Tibial nerve (tissue), 4 donors: ENCODE results near the gene NECTIN1. TPM values are rescaled to one million over a fixed set of nuclear protein-coding genes. Genes with fewer than 3 reads are reported as not detected.

ENCODE experiments used
- DNase-seq, 2 donors: peaks; one replicate each; pipeline ENCODE4 v3.0.0-alpha.2; 2019; ENCODE audit warnings: low spot score in 2 of 2
- H3K27ac ChIP-seq, 4 donors: fragments of 200-600 bp; sonication (generic) in 3 of 4; one replicate each; pipeline ENCODE4 v1.5.1; 2017 to 2019; ENCODE audit warnings: mild to moderate bottlenecking in 1 of 4
- H3K27me3 ChIP-seq, 2 donors: fragments of 200-600 bp; sonication (generic) in 1 of 2; one replicate each; pipeline versions ENCODE4 v1.5.1 to v1.6.0; 2017 to 2019
- H3K36me3 ChIP-seq, 3 donors: fragments of 200-600 bp; sonication (generic); one replicate each; pipeline ENCODE4 v1.5.1; 2018 to 2019
- H3K4me1 ChIP-seq, 4 donors: fragments of 200-600 bp; sonication (generic) in 3 of 4; one replicate each; pipeline ENCODE4 v1.5.1; 2017 to 2019
- H3K4me3 ChIP-seq, 4 donors: fragments of 200-600 bp; sonication (generic) in 3 of 4; one replicate each; pipeline ENCODE4 v1.5.1; 2017 to 2019; ENCODE audit warnings: mild to moderate bottlenecking in 1 of 4, moderate library complexity in 1 of 4
- H3K9me3 ChIP-seq, 4 donors: fragments of 200-600 bp; sonication (generic) in 3 of 4; one replicate each; pipeline ENCODE4 v1.5.1; 2017 to 2019
- EP300 ChIP-seq, 2 donors: sonication (generic); formaldehyde crosslinking; IDR thresholded peaks; one replicate each; pipeline ENCODE4 v1.6.1; 2017; ENCODE audit warnings: antibody characterized with exemption in 2 of 2, mild to moderate bottlenecking in 1 of 2
- POLR2A ChIP-seq, 2 donors: fragments of 450-650 bp; IDR thresholded peaks; one replicate each; pipeline ENCODE4 v1.6.1; 2017; ENCODE audit warnings: antibody characterized with exemption in 2 of 2, mild to moderate bottlenecking in 2 of 2, moderate library complexity in 2 of 2
- WGBS, 2 donors: methylation state at CpG; one replicate each; pipeline ENCODE4 v1.1.5; 2018; 5-methylcytosine and 5-hydroxymethylcytosine counted together
- total RNA-seq, 4 donors: library from RNA; depleted of rRNA; stranded (reverse); fragments of >200 nt; gene quantifications; one replicate each; pipeline ENCODE4 v1.1.0, GENCODE V29; 2016
- TF ChIP-seq, protein P1 (sequence below), 5 experiments: fragments of 200-600 bp in 3 of 5; fragments of 450-650 bp in 2 of 5; sonication (generic) in 3 of 5; IDR thresholded peaks; one replicate each; pipeline ENCODE4 v1.5.1; 2016 to 2019; ENCODE audit warnings: antibody characterized with exemption in 5 of 5, mild to moderate bottlenecking in 3 of 5, moderate library complexity in 2 of 5

NECTIN1 gene, protein sequence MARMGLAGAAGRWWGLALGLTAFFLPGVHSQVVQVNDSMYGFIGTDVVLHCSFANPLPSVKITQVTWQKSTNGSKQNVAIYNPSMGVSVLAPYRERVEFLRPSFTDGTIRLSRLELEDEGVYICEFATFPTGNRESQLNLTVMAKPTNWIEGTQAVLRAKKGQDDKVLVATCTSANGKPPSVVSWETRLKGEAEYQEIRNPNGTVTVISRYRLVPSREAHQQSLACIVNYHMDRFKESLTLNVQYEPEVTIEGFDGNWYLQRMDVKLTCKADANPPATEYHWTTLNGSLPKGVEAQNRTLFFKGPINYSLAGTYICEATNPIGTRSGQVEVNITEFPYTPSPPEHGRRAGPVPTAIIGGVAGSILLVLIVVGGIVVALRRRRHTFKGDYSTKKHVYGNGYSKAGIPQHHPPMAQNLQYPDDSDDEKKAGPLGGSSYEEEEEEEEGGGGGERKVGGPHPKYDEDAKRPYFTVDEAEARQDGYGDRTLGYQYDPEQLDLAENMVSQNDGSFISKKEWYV
- total RNA-seq: 10 to 100 TPM in 3 of 4 donors, 1 to 10 TPM in 1; 6.0 to 29.1 (median 14.0) TPM

DNA sequence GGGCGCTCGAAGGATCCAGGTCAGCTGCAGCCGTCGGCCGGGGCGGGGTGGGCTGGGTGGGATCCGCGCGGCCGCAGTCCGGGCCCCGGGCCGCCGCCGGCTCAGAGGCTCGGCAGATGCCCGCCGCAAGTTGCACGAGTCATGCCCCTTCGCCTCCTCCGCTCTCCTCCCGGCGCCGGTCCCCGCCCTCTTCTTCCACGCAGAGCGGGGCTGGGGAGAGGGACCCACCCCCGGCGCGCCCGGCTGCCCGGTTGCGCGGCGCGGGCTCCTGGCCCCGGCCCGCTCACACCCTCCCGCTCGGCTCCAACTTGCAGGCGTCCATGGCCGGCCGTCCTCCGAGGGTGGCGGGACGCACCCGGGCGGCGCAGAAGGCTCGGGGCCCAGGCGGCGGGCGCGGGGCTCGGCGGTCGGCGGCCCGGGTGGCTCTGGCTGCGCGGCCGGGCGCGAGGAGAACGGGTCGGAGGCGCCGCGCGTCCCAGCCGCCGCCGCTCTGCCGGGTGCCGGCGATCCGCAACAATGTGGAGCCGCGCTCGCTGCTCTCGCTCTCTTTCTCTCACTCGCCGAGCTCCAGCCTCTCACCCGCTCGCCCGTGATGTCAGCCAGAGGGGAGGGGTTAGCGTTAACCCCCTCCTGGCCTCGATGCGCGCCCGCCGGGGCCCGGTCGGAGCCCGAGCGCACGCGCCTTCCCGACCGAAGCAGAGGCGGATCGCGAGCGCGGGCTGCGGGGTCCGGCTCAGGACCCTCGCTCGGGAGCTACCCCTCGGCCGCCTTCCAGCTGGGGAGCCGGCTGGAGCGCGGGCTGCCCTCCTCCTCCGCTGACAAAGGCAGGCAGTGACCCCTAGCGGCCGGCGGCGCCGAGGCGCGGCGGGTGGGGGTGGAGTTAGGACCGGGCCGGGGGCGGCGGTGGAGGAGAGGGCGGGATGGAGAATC is at the start of gene NECTIN1:
Gene NECTIN1, minus strand, starts transcription at position 550 of the 930 bp plus-strand sequence. CDS start 647 bp downstream, outside the sequence.
- no peaks in the 10 kb centered on the region for H3K9me3 ChIP-seq
- H3K27me3 ChIP-seq: no peaks in the 10 kb centered on the region
- H3K4me1 ChIP-seq: peaks cover 0 to 39% (median 22%) of the 10 kb centered on the region in 4 donors
- no peaks in the 10 kb centered on the region for H3K36me3 ChIP-seq
- peak within 1 kb of the TSS; percentile 74 to 91 (median 86) for H3K27ac ChIP-seq
- peak within 1 kb of the TSS; percentile 63 to 86 (median 70) for H3K4me3 ChIP-seq
- peak in 1 of 2 donors; percentile 90 for TF ChIP-seq EP300 (IDR thresholded peaks at IDR 0.05)
- TF ChIP-seq, protein P1, sequence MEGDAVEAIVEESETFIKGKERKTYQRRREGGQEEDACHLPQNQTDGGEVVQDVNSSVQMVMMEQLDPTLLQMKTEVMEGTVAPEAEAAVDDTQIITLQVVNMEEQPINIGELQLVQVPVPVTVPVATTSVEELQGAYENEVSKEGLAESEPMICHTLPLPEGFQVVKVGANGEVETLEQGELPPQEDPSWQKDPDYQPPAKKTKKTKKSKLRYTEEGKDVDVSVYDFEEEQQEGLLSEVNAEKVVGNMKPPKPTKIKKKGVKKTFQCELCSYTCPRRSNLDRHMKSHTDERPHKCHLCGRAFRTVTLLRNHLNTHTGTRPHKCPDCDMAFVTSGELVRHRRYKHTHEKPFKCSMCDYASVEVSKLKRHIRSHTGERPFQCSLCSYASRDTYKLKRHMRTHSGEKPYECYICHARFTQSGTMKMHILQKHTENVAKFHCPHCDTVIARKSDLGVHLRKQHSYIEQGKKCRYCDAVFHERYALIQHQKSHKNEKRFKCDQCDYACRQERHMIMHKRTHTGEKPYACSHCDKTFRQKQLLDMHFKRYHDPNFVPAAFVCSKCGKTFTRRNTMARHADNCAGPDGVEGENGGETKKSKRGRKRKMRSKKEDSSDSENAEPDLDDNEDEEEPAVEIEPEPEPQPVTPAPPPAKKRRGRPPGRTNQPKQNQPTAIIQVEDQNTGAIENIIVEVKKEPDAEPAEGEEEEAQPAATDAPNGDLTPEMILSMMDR (IDR thresholded peaks at IDR 0.05): peak; percentile 97 to 99 (median 98)
- peak; percentile 37 to 93 for TF ChIP-seq POLR2A (IDR thresholded peaks at IDR 0.05)
- DNase-seq: peak; percentile 80 to 86
- WGBS, 2 donors: 0% methylated on average over 60 to 79 of the region's 128 CpGs

DNA sequence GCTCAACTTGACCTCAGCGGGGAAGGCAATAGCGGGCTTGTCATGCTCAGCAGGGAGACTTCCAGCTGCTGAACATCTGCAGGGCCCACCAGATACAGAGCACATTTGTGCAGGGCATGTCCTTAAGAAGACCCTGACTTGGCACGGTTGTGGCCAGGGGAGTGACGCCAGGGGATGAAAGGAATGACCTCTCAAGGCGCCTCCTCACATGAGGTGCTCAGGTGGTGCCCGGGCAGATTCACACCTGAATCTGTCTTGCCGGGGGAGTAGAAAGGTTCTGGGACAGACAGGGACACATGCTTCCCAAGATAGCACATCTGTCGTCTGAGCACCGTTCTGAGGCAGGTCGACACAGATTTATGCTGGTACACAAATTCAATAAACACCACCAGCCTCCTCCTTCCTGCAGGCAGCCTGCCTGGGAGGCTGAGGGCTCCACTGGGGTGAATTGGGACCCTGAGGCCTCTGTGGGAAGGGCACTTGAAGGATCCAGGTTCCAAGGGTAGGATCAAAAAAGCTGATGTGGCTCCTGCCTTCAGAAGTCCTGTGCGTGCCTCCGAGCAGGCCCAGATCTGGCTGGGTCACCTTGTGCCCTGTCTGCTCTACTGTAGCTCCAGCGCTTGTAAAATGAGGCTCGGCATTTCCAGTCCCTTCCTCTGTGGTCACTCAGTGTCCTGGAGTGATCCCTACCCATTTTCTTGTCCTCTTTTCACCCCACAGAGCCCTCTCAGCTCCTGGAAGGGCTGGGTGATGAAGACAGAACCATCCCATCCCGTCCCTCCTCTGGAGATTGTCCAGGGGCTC is 49.6 kb upstream of the NECTIN1 start:
- H3K4me1 ChIP-seq: peaks cover 0 to 27% (median 0%) of the 10 kb centered on the region in 4 donors
- 78 to 88% methylated on average over 14 to 15 of the region's 15 CpGs for WGBS, 2 donors
- peaks cover 0 to 9% of the 10 kb centered on the region in 2 donors for H3K27me3 ChIP-seq
- DNase-seq: no peak
- TF ChIP-seq, protein P1 (IDR thresholded peaks at IDR 0.05): no peak
- no peak for TF ChIP-seq POLR2A (IDR thresholded peaks at IDR 0.05)
- TF ChIP-seq EP300 (IDR thresholded peaks at IDR 0.05): no peak
- H3K36me3 ChIP-seq: no peaks in the 10 kb centered on the region
- peaks cover 0 to 2% (median 0%) of the 10 kb centered on the region in 4 donors for H3K9me3 ChIP-seq
- H3K4me3 ChIP-seq: no peak overlapping the region
- no peak overlapping the region for H3K27ac ChIP-seq

DNA sequence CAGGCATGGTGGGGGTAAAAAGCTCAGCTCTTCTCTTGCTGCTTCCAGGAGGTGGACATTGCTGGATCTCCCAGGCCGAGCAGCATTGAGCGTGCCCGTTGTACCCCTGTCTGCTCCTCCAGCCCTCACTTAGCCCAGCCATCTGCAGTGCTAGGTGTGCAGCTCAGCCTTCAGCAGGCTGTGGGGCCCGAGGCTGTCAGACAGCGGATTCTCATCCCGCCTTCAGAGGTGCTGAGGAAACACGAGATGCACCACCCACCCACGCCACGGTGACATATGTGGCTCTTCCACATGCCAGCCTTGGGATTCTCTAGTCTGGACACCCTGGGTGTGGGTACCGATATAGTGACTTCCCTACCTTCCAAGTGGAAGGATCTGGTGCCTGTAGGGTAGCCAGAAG is 48.9 kb upstream of the NECTIN1 start:
- no peaks in the 10 kb centered on the region for H3K9me3 ChIP-seq
- no peaks in the 10 kb centered on the region for H3K36me3 ChIP-seq
- no peak for DNase-seq
- no peak overlapping the region for H3K27ac ChIP-seq
- TF ChIP-seq, protein P1 (IDR thresholded peaks at IDR 0.05): no peak
- TF ChIP-seq EP300 (IDR thresholded peaks at IDR 0.05): no peak
- no peak for TF ChIP-seq POLR2A (IDR thresholded peaks at IDR 0.05)
- H3K4me3 ChIP-seq: no peak overlapping the region
- WGBS, 2 donors: 91 to 94% methylated on average over 7 to 10 of the region's 10 CpGs
- peaks cover 0 to 8% of the 10 kb centered on the region in 2 donors for H3K27me3 ChIP-seq
- H3K4me1 ChIP-seq: peaks cover 0 to 27% (median 0%) of the 10 kb centered on the region in 4 donors

DNA sequence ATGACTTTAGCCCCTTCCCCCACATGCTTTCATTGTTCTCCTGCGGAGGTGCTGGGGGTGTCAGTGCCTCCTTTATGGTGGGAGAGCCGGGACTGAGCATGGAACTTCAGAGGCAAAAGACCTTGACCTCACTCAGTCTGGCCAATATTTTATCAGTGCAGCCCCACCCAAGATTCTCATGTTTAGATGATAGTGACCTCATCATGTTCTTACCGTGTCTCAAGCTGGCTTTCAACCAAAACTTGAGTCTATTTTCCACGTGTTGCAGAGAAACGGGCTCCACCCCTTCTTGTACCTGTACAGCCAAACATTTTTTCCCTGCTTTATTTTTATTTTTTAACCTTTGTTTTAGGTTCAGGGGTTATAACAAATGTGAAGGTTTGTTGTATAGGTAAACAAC is 47.7 kb upstream of the NECTIN1 start:
- TF ChIP-seq POLR2A (IDR thresholded peaks at IDR 0.05) (no peak), EP300 (IDR thresholded peaks at IDR 0.05) (no peak)
- TF ChIP-seq, protein P1 (IDR thresholded peaks at IDR 0.05): no peak
- Histone ChIP-seq H3K9me3 (no peaks in the 10 kb centered on the region), H3K27ac (no peak overlapping the region), H3K36me3 (no peaks in the 10 kb centered on the region), H3K4me3 (no peak overlapping the region), H3K27me3 (no peaks in the 10 kb centered on the region), H3K4me1 (peaks cover 0 to 14% (median 0%) of the 10 kb centered on the region in 4 donors)
- no peak for DNase-seq
- 43 to 46% methylated on average over 5 of the region's 5 CpGs for WGBS, 2 donors
